HUES48 (cell line): ENCODE results near the gene HIGD1C.
A peak's percentile ranks its signal among the peaks of the same experiment; 100 is the strongest.

Source experiments
- H3K27ac ChIP-seq: one replicate; pipeline ENCODE4 v1.7.0; 2013; ENCODE audit warnings: low read depth, low read length, inconsistent platforms
- H3K27me3 ChIP-seq: 2 replicates; pipeline ENCODE4 v1.6.1; 2013; ENCODE audit warnings: mild to moderate bottlenecking, low read length; ENCODE audit not compliant: control insufficient read depth, insufficient read depth
- H3K36me3 ChIP-seq: 2 replicates; pipeline ENCODE4 v1.6.1; 2013; ENCODE audit warnings: low read length; ENCODE audit not compliant: control insufficient read depth, insufficient read depth
- H3K4me1 ChIP-seq: 2 replicates; pipeline ENCODE4 v1.6.1; 2013; ENCODE audit warnings: mild to moderate bottlenecking, low read length; ENCODE audit not compliant: control insufficient read depth, insufficient read depth
- H3K4me3 ChIP-seq: 2 replicates; pipeline ENCODE4 v1.5.1; 2013; ENCODE audit warnings: mild to moderate bottlenecking, low read depth, low read length
- H3K9ac ChIP-seq: 2 replicates; pipeline ENCODE4 v1.6.1; 2013; ENCODE audit warnings: mild to moderate bottlenecking, low read depth, low read length, moderate library complexity
- H3K9me3 ChIP-seq: 2 replicates; pipeline ENCODE4 v1.6.1; 2013; ENCODE audit warnings: low read length; ENCODE audit not compliant: control insufficient read depth, insufficient read depth

HIGD1C gene

GRCh38 chr12:50933459-50934124 lies 18.8 kb upstream of the HIGD1C start:
- H3K9ac ChIP-seq, result no peak overlapping the region
- H3K27ac ChIP-seq, result peak overlapping the region; percentile 12
- peaks cover 12% of the 10 kb centered on the region for H3K4me1 ChIP-seq
- no peak overlapping the region for H3K4me3 ChIP-seq
- no peaks in the 10 kb centered on the region for H3K27me3 ChIP-seq
- no peaks in the 10 kb centered on the region for H3K36me3 ChIP-seq
- H3K9me3 ChIP-seq, result no peaks in the 10 kb centered on the region; the same call in 1 of the 2 replicates

- H3K9me3 ChIP-seq, result no peaks in the 10 kb centered on the region; the same call in 1 of the 2 replicates
- no peaks in the 10 kb centered on the region for H3K36me3 ChIP-seq
- H3K27ac ChIP-seq, result no peak overlapping the region
- H3K27me3 ChIP-seq, result no peaks in the 10 kb centered on the region
- no peak overlapping the region for H3K9ac ChIP-seq
- peaks cover 6% of the 10 kb centered on the region; the same call in 1 of the 2 replicates for H3K4me1 ChIP-seq
- no peak overlapping the region for H3K4me3 ChIP-seq
Observed at GRCh38 chr12:50934371-50934851, 17.9 kb upstream of the HIGD1C start.

- Histone ChIP-seq H3K9ac (no peak overlapping the region), H3K36me3 (no peaks in the 10 kb centered on the region), H3K27ac (no peak overlapping the region), H3K9me3 (no peaks in the 10 kb centered on the region; the same call in 1 of the 2 replicates), H3K4me1 (0 out of 2 replicates have a peak, but pooled peaks cover 3% of the 10 kb centered on the region), H3K27me3 (no peaks in the 10 kb centered on the region), H3K4me3 (no peak overlapping the region)
Observed at GRCh38 chr12:50934981-50935807, 17.1 kb upstream of the HIGD1C start.

- no peak overlapping the region for H3K9ac ChIP-seq
- no peak overlapping the region for H3K27ac ChIP-seq
- H3K36me3 ChIP-seq, result no peaks in the 10 kb centered on the region
- H3K4me3 ChIP-seq, result no peak overlapping the region
- H3K4me1 ChIP-seq, result 0 out of 2 replicates have a peak, but pooled peaks cover 3% of the 10 kb centered on the region
- no peaks in the 10 kb centered on the region; the same call in 1 of the 2 replicates for H3K9me3 ChIP-seq
- H3K27me3 ChIP-seq, result no peaks in the 10 kb centered on the region
Observed at GRCh38 chr12:50936821-50937530, 15.4 kb upstream of the HIGD1C start.

GRCh38 chr12:50937653-50938052 lies 14.7 kb upstream of the HIGD1C start:
- Histone ChIP-seq H3K4me3 (no peak overlapping the region), H3K36me3 (no peaks in the 10 kb centered on the region), H3K27me3 (no peaks in the 10 kb centered on the region), H3K4me1 (0 out of 2 replicates have a peak, but pooled peaks cover 3% of the 10 kb centered on the region), H3K9me3 (no peaks in the 10 kb centered on the region; the same call in 1 of the 2 replicates), H3K9ac (no peak overlapping the region), H3K27ac (no peak overlapping the region)

GRCh38 chr12:50947933-50948626 lies 4.3 kb upstream of the HIGD1C start:
- Histone ChIP-seq H3K27me3 (no peaks in the 10 kb centered on the region; the same call in 1 of the 2 replicates), H3K4me1 (no peaks in the 10 kb centered on the region), H3K36me3 (no peaks in the 10 kb centered on the region), H3K9ac (no peak overlapping the region), H3K27ac (no peak overlapping the region), H3K9me3 (no peaks in the 10 kb centered on the region), H3K4me3 (no peak overlapping the region)

- H3K36me3 ChIP-seq, result no peaks in the 10 kb centered on the region
- no peak overlapping the region for H3K4me3 ChIP-seq
- H3K27ac ChIP-seq, result no peak overlapping the region
- H3K27me3 ChIP-seq, result no peaks in the 10 kb centered on the region; the same call in 1 of the 2 replicates
- H3K4me1 ChIP-seq, result no peaks in the 10 kb centered on the region
- H3K9me3 ChIP-seq, result no peaks in the 10 kb centered on the region
- H3K9ac ChIP-seq, result no peak overlapping the region
Observed at GRCh38 chr12:50948798-50949197, 3.5 kb upstream of the HIGD1C start.

GRCh38 chr12:50949801-50950302 lies 2.5 kb upstream of the HIGD1C start:
- H3K4me3 ChIP-seq, result no peak overlapping the region
- H3K27me3 ChIP-seq, result no peaks in the 10 kb centered on the region; the same call in 1 of the 2 replicates
- no peak overlapping the region for H3K9ac ChIP-seq
- no peaks in the 10 kb centered on the region for H3K9me3 ChIP-seq
- no peak overlapping the region for H3K27ac ChIP-seq
- no peaks in the 10 kb centered on the region for H3K36me3 ChIP-seq
- H3K4me1 ChIP-seq, result no peaks in the 10 kb centered on the region

- Histone ChIP-seq H3K9me3 (no peaks in the 10 kb centered on the region), H3K27me3 (no peaks in the 10 kb centered on the region; the same call in 1 of the 2 replicates), H3K9ac (no peak overlapping the region), H3K27ac (no peak overlapping the region), H3K4me3 (no peak overlapping the region), H3K4me1 (no peaks in the 10 kb centered on the region), H3K36me3 (no peaks in the 10 kb centered on the region)
Observed at GRCh38 chr12:50951112-50951511, 1.2 kb upstream of the HIGD1C start.

GRCh38 chr12:50953047-50953446 lies 703 bp downstream of the HIGD1C start:
- H3K9me3 ChIP-seq, result no peaks in the 10 kb centered on the region
- no peak overlapping the region for H3K4me3 ChIP-seq
- H3K27me3 ChIP-seq, result no peaks in the 10 kb centered on the region
- no peak overlapping the region for H3K27ac ChIP-seq
- H3K36me3 ChIP-seq, result no peaks in the 10 kb centered on the region
- no peak overlapping the region for H3K9ac ChIP-seq
- no peaks in the 10 kb centered on the region for H3K4me1 ChIP-seq
